Hematopoietic multipotent progenitor cell treated with erythropoietin and hydrocortisone succinate and interleukin-3 and kit ligand, for 15 days (in vitro differentiated cells): Measurements from ENCODE around the gene ATP5MG.
"Not testable (repeated sequence)": the region's sequence is repeated elsewhere in the genome, so short reads cannot be mapped to it uniquely, and the experiment has no call there.

Experiments
- DNase-seq: peaks from one replicate; pipeline ENCODE4 v3.0.0-alpha.2; 2015; ENCODE audit warnings: low spot score

The ATP5MG gene, protein sequence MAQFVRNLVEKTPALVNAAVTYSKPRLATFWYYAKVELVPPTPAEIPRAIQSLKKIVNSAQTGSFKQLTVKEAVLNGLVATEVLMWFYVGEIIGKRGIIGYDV

DNA sequence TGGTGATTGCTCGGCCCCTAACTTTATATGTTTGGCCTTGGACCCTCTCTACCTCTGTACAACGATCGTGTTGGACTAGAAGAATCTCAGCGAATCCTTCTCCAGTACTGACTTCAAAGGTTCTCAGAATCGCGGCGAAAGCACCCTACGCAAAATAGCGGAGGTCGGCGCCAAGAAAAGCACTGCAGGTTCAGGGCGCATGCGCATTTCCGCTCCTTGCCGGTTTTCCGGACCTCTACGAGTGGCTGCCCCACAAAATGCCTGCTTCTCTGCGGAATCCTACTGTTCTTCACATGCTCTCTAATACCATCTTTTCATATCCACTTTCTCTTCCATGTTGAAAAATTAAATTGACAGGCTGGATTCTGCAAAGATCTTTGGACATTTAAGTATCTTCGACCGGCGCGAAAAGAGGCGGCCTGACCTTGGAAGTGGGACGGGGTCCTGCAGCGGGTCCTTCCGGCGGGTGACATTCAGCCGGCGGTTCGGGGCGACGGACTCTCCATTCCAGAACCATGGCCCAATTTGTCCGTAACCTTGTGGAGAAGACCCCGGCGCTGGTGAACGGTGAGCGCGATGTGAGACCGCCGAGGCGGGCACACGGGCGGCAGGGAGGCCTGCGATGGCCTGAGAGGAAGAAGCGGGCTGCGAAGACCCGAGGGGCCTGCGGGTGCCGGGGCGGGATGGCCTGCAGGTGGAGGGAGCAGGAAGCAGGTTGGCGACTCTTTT, at the start of gene ATP5MG:
Gene ATP5MG, plus strand, starts transcription at position 456 of the 729 bp plus-strand sequence. Its CDS starts 60 bp downstream, at position 516.
- DNase-seq, result peak; percentile 96

DNA sequence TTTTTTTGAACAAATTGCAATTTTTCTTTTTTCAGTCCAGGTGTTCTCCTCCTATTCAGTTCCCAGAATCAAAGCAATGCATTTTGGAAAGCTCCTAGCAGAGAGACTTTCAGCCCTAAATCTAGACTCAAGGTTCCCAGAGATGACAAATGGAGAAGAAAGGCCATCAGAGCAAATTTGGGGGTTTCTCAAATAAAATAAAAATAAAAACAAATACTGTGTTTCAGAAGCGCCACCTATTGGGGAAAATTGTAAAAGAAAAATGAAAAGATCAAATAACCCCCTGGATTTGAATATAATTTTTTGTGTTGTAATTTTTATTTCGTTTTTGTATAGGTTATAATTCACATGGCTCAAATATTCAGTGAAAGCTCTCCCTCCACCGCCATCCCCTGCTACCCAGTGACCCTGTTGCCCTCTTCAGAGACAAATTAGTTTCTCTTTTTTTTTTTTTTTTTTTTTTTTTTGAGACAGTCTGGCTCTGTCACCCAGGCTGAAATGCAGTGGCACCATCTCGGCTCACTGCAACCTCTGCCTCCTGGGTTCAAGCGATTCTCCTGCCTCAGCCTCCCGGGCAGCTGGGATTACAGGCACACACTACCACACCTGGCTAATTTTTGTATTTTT, 48.2 kb upstream of the ATP5MG start:
- peak; percentile 36 for DNase-seq

DNA sequence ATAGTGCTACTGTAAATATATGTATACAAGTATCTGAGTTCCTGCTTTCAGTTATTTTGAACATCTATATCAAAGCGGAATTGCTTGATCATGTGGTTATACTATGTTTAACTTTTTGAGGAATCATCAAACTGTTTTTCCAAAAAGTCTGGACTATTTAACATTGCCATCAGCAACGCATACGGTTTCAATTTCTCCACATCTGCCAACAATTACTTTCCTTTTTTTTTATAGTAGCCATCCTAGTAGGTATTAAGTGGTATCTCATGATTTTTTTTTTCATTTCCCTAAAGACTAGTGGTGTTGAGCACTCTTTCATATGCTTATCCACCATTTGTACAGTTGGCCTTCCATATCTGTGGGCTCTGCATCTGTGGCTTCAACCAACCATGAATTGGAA, 43.3 kb upstream of the ATP5MG start:
- no peak for DNase-seq

DNA sequence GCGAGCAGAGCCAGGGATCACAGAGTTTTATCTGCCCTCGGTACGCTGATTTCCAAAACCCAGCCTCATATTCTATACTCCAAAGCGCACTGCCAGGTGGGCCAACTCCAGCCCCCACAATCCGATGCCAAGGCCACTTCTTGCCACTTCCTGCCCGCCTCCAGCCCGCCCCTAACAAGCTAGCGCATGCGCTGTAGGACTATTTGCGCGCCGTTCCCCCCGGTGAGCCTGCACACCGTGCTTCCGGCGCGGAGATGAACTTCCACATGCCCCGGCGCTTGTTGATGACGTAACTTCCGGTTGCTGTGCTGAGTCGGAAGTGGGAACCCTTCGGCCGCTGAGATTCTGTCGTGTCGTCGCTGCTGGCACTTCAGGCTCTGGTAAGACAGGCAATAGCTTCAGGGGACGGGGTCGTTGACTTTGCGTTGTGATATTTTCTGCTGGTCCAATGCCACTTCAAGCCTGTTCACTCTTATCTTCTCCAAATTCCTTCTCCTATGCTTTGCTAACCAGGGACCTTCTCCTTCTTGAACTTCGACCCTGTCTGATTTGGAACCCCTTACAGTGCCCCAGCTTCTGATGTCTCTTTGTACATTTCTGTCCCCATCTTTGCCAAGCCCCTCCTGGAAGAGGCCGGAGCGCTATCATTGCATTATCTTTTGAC, 42.0 kb upstream of the ATP5MG start, which contains the start of gene UBE4A:
Gene UBE4A, plus strand, starts transcription at position 306 of the 664 bp plus-strand sequence. CDS start 5,481 bp downstream, outside the sequence.
- peak; percentile 99 for DNase-seq

GRCh38 chr11:118364956-118365615, 36.3 kb upstream of the ATP5MG start:
- DNase-seq, result no peak

GRCh38 chr11:118366287-118366686, 35.1 kb upstream of the ATP5MG start:
- DNase-seq, result no peak

- no peak for DNase-seq
Measured at GRCh38 chr11:118370774-118371173, 30.6 kb upstream of the ATP5MG start.

DNA sequence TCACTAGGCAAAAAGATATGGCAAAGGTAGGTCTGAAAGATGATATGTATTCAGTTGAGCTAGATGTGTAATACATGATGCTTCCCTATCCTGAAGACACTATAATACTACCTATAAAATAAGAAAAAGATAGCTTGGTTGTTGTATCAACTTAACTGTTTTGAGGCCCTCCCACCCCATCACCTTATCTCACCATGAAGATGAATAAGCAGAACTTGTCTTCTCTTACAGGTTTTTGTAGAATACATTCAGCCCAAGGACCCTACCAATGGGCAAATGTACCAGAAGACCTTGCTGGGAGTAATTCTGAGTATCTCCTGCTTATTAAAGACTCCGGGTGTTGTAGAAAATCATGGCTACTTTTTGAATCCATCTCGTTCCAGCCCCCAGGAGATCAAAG, 28.1 kb upstream of the ATP5MG start:
- no peak for DNase-seq

- no peak for DNase-seq
Measured at GRCh38 chr11:118373871-118374270, 27.5 kb upstream of the ATP5MG start.

DNA sequence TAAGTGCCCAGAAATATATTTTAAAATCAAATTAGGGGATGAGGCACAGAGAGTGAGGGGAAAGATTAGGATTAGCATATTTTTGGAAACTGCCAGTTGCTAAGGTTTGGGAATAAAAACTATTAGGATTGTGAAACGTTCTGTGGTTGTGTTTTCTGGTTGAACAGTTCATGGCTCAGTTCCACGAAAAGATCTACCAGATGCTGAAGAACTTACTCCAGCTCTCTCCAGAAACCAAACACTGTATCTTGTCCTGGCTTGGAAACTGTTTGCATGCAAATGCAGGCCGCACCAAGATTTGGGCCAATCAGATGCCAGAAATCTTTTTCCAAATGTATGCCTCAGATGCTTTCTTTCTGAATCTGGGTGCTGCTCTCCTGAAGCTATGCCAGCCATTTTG, 26.7 kb upstream of the ATP5MG start:
- no peak for DNase-seq

- DNase-seq, result no peak
Measured at GRCh38 chr11:118375978-118376377, 25.4 kb upstream of the ATP5MG start.

DNA sequence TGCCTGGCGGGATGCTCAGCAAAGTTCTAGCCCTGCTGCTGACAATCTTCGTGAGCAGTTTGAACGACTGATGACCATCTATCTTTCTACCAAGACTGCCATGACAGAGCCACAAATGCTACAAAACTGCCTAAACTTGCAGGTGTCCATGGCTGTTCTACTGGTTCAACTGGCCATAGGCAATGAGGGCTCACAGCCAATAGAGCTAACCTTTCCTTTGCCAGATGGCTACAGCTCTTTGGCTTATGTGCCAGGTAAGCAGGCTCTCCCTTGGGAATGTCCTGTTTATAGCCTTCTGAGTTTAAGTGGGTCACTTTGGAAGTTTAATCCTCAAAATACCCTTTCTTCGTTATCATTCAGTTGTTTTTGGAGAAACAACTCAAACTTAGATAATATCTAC, 21.9 kb upstream of the ATP5MG start:
- DNase-seq, result no peak

GRCh38 chr11:118380571-118380970, 20.8 kb upstream of the ATP5MG start:
- DNase-seq, result no peak

- no peak for DNase-seq
Measured at GRCh38 chr11:118382954-118383353, 18.5 kb upstream of the ATP5MG start.

DNA sequence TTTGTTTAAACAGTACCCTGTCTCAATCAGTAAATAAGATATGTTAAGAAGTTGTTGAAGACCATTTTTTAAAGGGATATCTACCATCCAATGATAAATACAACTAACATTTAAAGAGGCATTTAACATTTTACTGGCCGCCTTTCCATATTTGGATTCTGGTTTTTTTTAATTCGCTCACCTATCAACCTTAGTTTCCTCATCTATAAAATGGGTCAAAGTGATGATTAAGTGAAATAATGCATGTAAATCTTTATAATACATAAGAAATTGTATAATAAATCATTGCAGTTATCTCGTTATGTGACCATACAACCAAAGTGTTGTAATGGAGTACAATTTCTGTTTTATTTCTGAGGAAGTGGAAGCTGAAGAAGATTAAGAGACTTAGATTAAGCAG, 17.7 kb upstream of the ATP5MG start:
- DNase-seq, result no peak

GRCh38 chr11:118396097-118396501, 5.3 kb upstream of the ATP5MG start:
- DNase-seq, result no peak

GRCh38 chr11:118397448-118397847, 4.0 kb upstream of the ATP5MG start:
- DNase-seq, result no peak

DNA sequence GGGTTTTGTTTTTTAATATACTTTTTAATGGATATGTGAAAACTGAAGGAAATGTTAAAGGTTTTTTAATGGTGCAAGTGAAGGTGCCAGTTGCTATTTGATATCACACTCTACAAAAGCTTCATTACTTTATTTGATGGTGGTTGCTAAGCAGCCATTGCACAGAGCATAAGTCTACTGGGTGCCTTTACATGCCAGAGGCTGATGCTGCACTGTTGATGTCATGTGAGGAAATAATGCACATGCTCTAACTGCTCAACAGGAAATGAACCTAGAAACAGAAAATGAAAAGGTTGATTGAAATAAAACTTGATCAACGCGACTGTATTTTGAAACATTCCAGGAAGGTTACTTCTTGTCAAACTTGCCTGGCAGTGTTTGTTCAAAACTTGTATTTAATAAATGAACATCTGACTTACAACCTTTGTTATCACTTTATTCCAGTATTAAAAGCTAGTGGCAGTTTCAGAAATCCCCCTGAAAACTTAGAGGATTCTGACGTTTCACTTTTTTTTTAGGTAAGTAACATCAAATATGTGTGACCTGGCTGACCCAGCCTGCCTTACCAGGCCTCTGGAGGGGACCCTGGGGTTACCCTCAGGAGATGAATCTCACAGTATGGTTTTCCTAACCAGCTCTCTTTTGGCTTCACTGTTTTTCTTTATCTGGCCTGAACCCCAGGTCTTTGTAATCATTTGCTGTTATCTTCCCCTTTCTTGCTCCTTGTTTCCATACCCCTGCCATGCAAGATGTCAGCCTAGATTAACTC, 2.4 kb upstream of the ATP5MG start:
- no peak for DNase-seq

DNA sequence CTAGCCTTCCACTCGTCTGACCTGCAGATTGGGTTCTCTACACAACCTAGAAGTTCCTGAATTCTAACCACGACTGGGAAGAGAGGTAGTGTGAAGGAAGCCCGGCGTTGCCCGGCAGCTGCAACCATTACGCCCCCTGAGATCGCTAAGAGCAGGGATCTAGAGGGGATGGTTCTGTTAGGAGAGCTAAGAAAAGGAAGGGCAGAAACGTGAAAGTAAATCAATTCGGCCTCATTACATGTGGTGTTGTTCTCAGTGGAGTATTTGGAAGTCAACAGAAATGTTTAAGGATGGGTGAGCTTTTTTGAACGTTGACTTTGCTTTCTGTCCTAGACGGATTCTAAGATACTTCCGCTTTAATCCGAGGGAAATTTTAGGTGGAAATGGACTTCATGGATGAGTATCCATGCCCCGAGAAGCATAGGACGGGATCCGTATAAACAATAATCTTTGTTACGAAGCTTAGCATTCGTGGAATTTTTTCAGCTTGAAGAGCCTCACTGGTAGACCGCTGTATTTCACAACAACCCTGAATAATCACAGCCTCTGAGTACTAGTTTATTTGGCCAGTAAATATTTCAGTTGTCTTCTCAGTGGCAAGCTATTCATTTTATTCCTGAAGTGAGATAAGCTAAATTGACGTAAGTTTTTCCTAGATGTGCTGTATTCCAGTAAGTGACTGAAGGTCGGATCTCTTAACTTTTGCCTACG, 629 bp downstream of the ATP5MG start:
- DNase-seq, result no peak

GRCh38 chr11:118402594-118402993, 1.2 kb downstream of the ATP5MG start:
- DNase-seq, result not testable (repeated sequence)

- DNase-seq, result no peak
Measured at GRCh38 chr11:118406599-118407166, 5.3 kb downstream of the ATP5MG start.
